Upper lobe of right lung (tissue), 1 donor: ENCODE data around the gene B2M. TPM values are rescaled to one million over a fixed set of nuclear protein-coding genes. Genes with fewer than 3 reads are reported as not detected.

Experiments used
- ATAC-seq: fragments of 200-7000 bp; cut with Tn5 transposase; one replicate; pipeline ENCODE4 v1.9.1; 2020; ENCODE audit warnings: mild to moderate bottlenecking, moderate library complexity
- DNase-seq: peaks from one replicate; pipeline ENCODE4 v3.0.0-alpha.2; 2020
- H3K27ac ChIP-seq: fragments of 200-600 bp; one replicate; pipeline ENCODE4 v1.8.0; 2022
- H3K27me3 ChIP-seq: fragments of 200-600 bp; one replicate; pipeline ENCODE4 v1.8.0; 2022; ENCODE audit warnings: mild to moderate bottlenecking
- H3K36me3 ChIP-seq: fragments of 200-600 bp; one replicate; pipeline ENCODE4 v1.8.0; 2022
- H3K4me1 ChIP-seq: fragments of 200-600 bp; one replicate; pipeline ENCODE4 v1.8.0; 2022
- H3K4me3 ChIP-seq: fragments of 200-600 bp; one replicate; pipeline ENCODE4 v1.8.0; 2022; ENCODE audit warnings: mild to moderate bottlenecking
- H3K9me3 ChIP-seq: fragments of 200-600 bp; one replicate; pipeline ENCODE4 v1.8.0; 2022
- CTCF ChIP-seq: fragments of 200-600 bp; IDR thresholded peaks from one replicate; pipeline ENCODE4 v1.8.0; 2022; ENCODE audit warnings: antibody characterized with exemption
- intact Hi-C: fragments of 100-400 bp; cut with DNase I; formaldehyde crosslinking; loops from one replicate; pipeline ENCODE4 v1.11.0; 2022
- total RNA-seq: library from RNA; stranded (reverse); fragmentation: NEBNext Ultra II Directional; extraction: Animal tissue kit (Norgen Biotek cat#: 25700); gene quantifications from one replicate; pipeline ENCODE4 v1.2.1, GENCODE V29; 2021
- donor health status: DM: no; HTN: yes; CAD: no; lungs with severe emphysema.

Gene B2M
- total RNA-seq, 1 donor from 2014 or later: 4,033 TPM

- intact Hi-C loops: no loop called here
- no peaks in the 10 kb centered on the region for H3K4me1 ChIP-seq
- ATAC-seq: no peak
Measured at GRCh38 chr15:44765036-44765435, 53.7 kb downstream of the B2M start.

More at GRCh38 chr15:44765036-44765435, 53.7 kb downstream of the B2M start:
- no peaks in the 10 kb centered on the region for H3K36me3 ChIP-seq
- H3K27me3 ChIP-seq: no peaks in the 10 kb centered on the region
- H3K27ac ChIP-seq: no peak overlapping the region
- no peak for TF ChIP-seq CTCF
- DNase-seq: no peak
- H3K9me3 ChIP-seq: no peaks in the 10 kb centered on the region
- H3K4me3 ChIP-seq: no peak overlapping the region

Other genes with a start within 250 kb of the B2M start
- 52.9 TPM for gene EIF3J, start 174.4 kb upstream of the B2M start, total RNA-seq
- gene SPG11, start 47.9 kb upstream of the B2M start, total RNA-seq: 97.6 TPM
- gene PATL2, start 194 bp upstream of the B2M start, total RNA-seq: 3.7 TPM
- gene TRIM69, start 25.0 kb downstream of the B2M start, total RNA-seq: 25.4 TPM
- not detected for gene TERB2, start 245.2 kb downstream of the B2M start, total RNA-seq